CD14-positive monocyte (primary cell): Measurements from ENCODE around the gene SLC19A3. TPM values are rescaled to one million over a fixed set of nuclear protein-coding genes. Genes with fewer than 3 reads are reported as not detected.

Experiments used
- DNase-seq, 3 donors: peaks; one replicate each; pipeline ENCODE4 v3.0.0-alpha.2; 2011 to 2022
- H2AFZ ChIP-seq: 2 replicates; pipeline ENCODE4 v1.6.0; 2012; ENCODE audit warnings: mild to moderate bottlenecking, low read depth, low read length, inconsistent platforms; ENCODE audit not compliant: insufficient read depth, poor library complexity, severe bottlenecking
- H3K27ac ChIP-seq, 2 donors: 1 replicate in 1 of 2; 2 replicates in 1 of 2; pipeline ENCODE4 v1.5.1; 2012 to 2013; ENCODE audit warnings: low read length in 2 of 2, control low read depth in 1 of 2, inconsistent platforms in 1 of 2, low read depth in 1 of 2, mild to moderate bottlenecking in 1 of 2
- H3K27me3 ChIP-seq, 2 donors: one replicate each; pipeline versions ENCODE4 v1.6.0 to v1.6.1; 2011 to 2013; ENCODE audit warnings: low read length in 2 of 2; ENCODE audit not compliant: control insufficient read depth in 2 of 2, insufficient read depth in 2 of 2
- H3K36me3 ChIP-seq, 2 donors: replicated peaks in 1 of 2; 1 replicate in 1 of 2; 2 replicates in 1 of 2; pipeline versions ENCODE4 v1.5.1 to v1.6.1; 2012 to 2013; ENCODE audit warnings: low read length in 2 of 2, control low read depth in 1 of 2, inconsistent platforms in 1 of 2, mild to moderate bottlenecking in 1 of 2; ENCODE audit not compliant: insufficient read depth in 2 of 2, control insufficient read depth in 1 of 2
- H3K4me1 ChIP-seq, 2 donors: 1 replicate in 1 of 2; 2 replicates in 1 of 2; pipeline versions ENCODE4 v1.5.1 to v1.6.1; 2012 to 2013; ENCODE audit warnings: low read length in 2 of 2, control low read depth in 1 of 2, inconsistent platforms in 1 of 2, mild to moderate bottlenecking in 1 of 2, moderate library complexity in 1 of 2; ENCODE audit not compliant: insufficient read depth in 2 of 2, control insufficient read depth in 1 of 2
- H3K4me2 ChIP-seq: replicated peaks from 2 replicates; pipeline ENCODE3; 2012; ENCODE audit warnings: low read length, moderate library complexity, mild to moderate bottlenecking; ENCODE audit not compliant: poor library complexity, severe bottlenecking; ENCODE audit errors: extremely low read depth
- H3K4me3 ChIP-seq, 3 experiments: fragments of 200-600 bp in 1 of 3; sonication (generic) in 1 of 3; replicated peaks in 1 of 3; 1 replicate in 2 of 3; 2 replicates in 1 of 3; pipeline ENCODE4 v1.5.1; 2011 to 2013; ENCODE audit warnings: low read length in 3 of 3, mild to moderate bottlenecking in 3 of 3, control low read depth in 2 of 3, low read depth in 2 of 3, inconsistent platforms in 1 of 3, moderate library complexity in 1 of 3
- H3K79me2 ChIP-seq: 2 replicates; pipeline ENCODE4 v1.6.0; 2012; ENCODE audit warnings: mild to moderate bottlenecking, control low read depth, inconsistent platforms, low read length, moderate library complexity; ENCODE audit not compliant: insufficient read depth
- H3K9ac ChIP-seq: 2 replicates; pipeline ENCODE4 v1.6.0; 2017; ENCODE audit warnings: low read length, mild to moderate bottlenecking; ENCODE audit not compliant: insufficient read depth, poor library complexity, severe bottlenecking
- H3K9me3 ChIP-seq, 2 donors: replicated peaks in 1 of 2; 1 replicate in 1 of 2; 2 replicates in 1 of 2; pipeline versions ENCODE4 v1.5.1 to v1.6.1; 2012 to 2013; ENCODE audit warnings: low read length in 2 of 2, control low read depth in 1 of 2; ENCODE audit not compliant: control insufficient read depth in 1 of 2, insufficient read depth in 1 of 2
- H4K20me1 ChIP-seq: 2 replicates; pipeline ENCODE4 v1.6.0; 2012; ENCODE audit warnings: mild to moderate bottlenecking, low read length, control low read depth, moderate library complexity; ENCODE audit not compliant: insufficient read depth
- H3K27ac Mint-ChIP-seq, 7 donors: one replicate each; pipeline ENCODE4 v1.8.0; 2020; ENCODE audit warnings: mild to moderate bottlenecking in 7 of 7, mixed read lengths in 7 of 7, moderate library complexity in 6 of 7, inconsistent platforms in 2 of 7
- H3K27me3 Mint-ChIP-seq, 3 donors: one replicate each; pipeline ENCODE4 v1.8.0; 2021 to 2022; ENCODE audit warnings: low read depth in 3 of 3, mild to moderate bottlenecking in 3 of 3, mixed read lengths in 3 of 3, moderate library complexity in 3 of 3, inconsistent platforms in 1 of 3
- H3K36me3 Mint-ChIP-seq, 2 donors: one replicate each; pipeline ENCODE4 v1.8.0; 2020; ENCODE audit warnings: mixed read lengths in 2 of 2, inconsistent platforms in 1 of 2, mild to moderate bottlenecking in 1 of 2
- H3K4me1 Mint-ChIP-seq: one replicate; pipeline ENCODE4 v1.8.0; 2020; ENCODE audit warnings: mild to moderate bottlenecking, mixed read lengths
- H3K4me3 Mint-ChIP-seq, 2 donors: one replicate each; pipeline ENCODE4 v1.8.0; 2020; ENCODE audit warnings: mild to moderate bottlenecking in 2 of 2, mixed read lengths in 2 of 2, moderate library complexity in 1 of 2
- H3K9me3 Mint-ChIP-seq, 7 donors: one replicate each; pipeline ENCODE4 v1.8.0; 2020 to 2022; ENCODE audit warnings: mixed read lengths in 7 of 7, mild to moderate bottlenecking in 6 of 7, moderate library complexity in 6 of 7, inconsistent platforms in 2 of 7
- WGBS: methylation state at CpG from one replicate; pipeline ENCODE4 v1.1.5; 2013; ENCODE audit warnings: missing lambda C conversion rate; ENCODE audit not compliant: insufficient coverage; 5-methylcytosine and 5-hydroxymethylcytosine counted together
- intact Hi-C, 2 donors: fragments of 100-400 bp; cut with micrococcal nuclease; formaldehyde crosslinking; loops; one replicate each; pipeline versions ENCODE4 v1.15.0 to v1.15.1; 2023
- polyA plus RNA-seq, 3 donors: library from polyadenylated mRNA; depleted of rRNA in 1 of 3; unstranded in 2 of 3; stranded (reverse) in 1 of 3; fragments of 300-500 nt in 2 of 3; fragments of >200 nt in 1 of 3; fragmentation: Illumina TruSeq in 2 of 3; gene quantifications; 1 replicate in 2 of 3; 2 replicates in 1 of 3; pipeline ENCODE4 v1.2.3, GENCODE V29; 2012 to 2021
- TF ChIP-seq, protein P1 (sequence below): fragments of 200-600 bp; IDR thresholded peaks from one replicate; pipeline ENCODE4 v1.8.0; 2022; ENCODE audit warnings: antibody characterized with exemption, mild to moderate bottlenecking

Gene SLC19A3
- polyA plus RNA-seq, 3 donors, result not detected

DNA sequence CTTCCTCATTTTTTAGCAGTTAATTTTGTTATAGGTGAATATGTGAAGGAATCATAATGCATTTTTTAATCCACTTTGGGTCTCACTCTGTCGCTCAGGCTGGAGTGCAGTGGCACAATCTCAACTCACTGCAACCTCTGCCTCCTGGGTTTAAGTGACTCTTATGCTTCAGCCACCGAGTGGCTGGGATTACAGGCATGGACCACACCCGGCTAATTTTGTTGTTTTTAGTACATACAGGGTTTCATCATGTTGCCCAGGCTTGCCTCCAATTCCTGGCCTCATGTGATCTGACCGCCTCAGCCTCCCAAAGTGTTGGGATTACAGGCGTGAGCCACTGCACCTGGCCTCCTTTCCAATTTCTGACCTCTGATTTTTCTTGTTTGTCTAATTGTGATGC, 33.6 kb downstream of the SLC19A3 start:
- Histone ChIP-seq H3K4me3 (no peak overlapping the region), H3K9ac (no peak overlapping the region), H3K9me3 (no peaks in the 10 kb centered on the region), H3K79me2 (no peaks in the 10 kb centered on the region), H3K4me1 (no peaks in the 10 kb centered on the region), H3K36me3 (no peaks in the 10 kb centered on the region), H2AFZ (no peak overlapping the region), H3K4me2 (no peak overlapping the region), H3K27ac (no peak overlapping the region), H4K20me1 (no peaks in the 10 kb centered on the region), H3K27me3 (no peaks in the 10 kb centered on the region)
- H3K9me3 Mint-ChIP-seq, result peaks cover 0 to 3% (median 2%) of the 10 kb centered on the region in 7 donors
- H3K4me3 Mint-ChIP-seq, result no peak overlapping the region
- H3K27me3 Mint-ChIP-seq, result peaks cover 2 to 5% (median 4%) of the 10 kb centered on the region in 3 donors
- no peak for DNase-seq
- no peaks in the 10 kb centered on the region for H3K4me1 Mint-ChIP-seq
- TF ChIP-seq, protein P1, sequence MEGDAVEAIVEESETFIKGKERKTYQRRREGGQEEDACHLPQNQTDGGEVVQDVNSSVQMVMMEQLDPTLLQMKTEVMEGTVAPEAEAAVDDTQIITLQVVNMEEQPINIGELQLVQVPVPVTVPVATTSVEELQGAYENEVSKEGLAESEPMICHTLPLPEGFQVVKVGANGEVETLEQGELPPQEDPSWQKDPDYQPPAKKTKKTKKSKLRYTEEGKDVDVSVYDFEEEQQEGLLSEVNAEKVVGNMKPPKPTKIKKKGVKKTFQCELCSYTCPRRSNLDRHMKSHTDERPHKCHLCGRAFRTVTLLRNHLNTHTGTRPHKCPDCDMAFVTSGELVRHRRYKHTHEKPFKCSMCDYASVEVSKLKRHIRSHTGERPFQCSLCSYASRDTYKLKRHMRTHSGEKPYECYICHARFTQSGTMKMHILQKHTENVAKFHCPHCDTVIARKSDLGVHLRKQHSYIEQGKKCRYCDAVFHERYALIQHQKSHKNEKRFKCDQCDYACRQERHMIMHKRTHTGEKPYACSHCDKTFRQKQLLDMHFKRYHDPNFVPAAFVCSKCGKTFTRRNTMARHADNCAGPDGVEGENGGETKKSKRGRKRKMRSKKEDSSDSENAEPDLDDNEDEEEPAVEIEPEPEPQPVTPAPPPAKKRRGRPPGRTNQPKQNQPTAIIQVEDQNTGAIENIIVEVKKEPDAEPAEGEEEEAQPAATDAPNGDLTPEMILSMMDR, result no peak
- no peaks in the 10 kb centered on the region for H3K36me3 Mint-ChIP-seq
- WGBS, result 94% methylated on average over 3 of the region's 5 CpGs
- H3K27ac Mint-ChIP-seq, result no peak overlapping the region
- intact Hi-C loops, result no loop called here

DNA sequence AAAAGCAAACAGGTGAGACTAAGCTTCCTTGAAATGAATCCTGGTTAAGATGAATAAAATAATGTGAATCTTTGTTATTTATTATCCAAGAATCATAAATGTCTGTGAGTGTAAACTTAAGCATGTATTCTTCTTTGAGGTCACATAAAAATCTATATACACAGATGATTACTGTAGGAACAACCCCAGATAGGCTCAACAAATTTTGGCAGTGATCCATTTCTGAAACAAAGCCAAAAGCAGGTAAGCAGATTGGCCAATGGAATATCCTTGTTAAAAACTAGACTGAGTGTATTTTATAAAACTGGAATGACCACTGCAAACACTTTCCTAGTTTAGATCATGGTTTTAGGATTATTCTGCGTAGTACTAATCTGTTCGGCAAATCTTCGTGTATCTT, 39.9 kb downstream of the SLC19A3 start:
- intact Hi-C loops, result no loop called here
- H3K9me3 ChIP-seq, result no peaks in the 10 kb centered on the region
- Mint-ChIP-seq H3K9me3 (peaks cover 0 to 12% (median 3%) of the 10 kb centered on the region in 7 donors), H3K4me3 (no peak overlapping the region), H3K4me1 (no peaks in the 10 kb centered on the region), H3K27ac (no peak overlapping the region), H3K36me3 (no peaks in the 10 kb centered on the region), H3K27me3 (peaks cover 3 to 5% (median 4%) of the 10 kb centered on the region in 3 donors)
- TF ChIP-seq, protein P1, result no peak
- no peak overlapping the region for H3K9ac ChIP-seq
- no peaks in the 10 kb centered on the region for H3K36me3 ChIP-seq
- DNase-seq, result no peak
- H2AFZ ChIP-seq, result no peak overlapping the region
- no peak overlapping the region for H3K4me3 ChIP-seq
- H3K79me2 ChIP-seq, result no peaks in the 10 kb centered on the region
- H4K20me1 ChIP-seq, result no peaks in the 10 kb centered on the region
- no peak overlapping the region for H3K4me2 ChIP-seq
- no CpG with 5 or more reads among the region's 3 CpGs for WGBS
- no peak overlapping the region for H3K27ac ChIP-seq
- no peaks in the 10 kb centered on the region for H3K4me1 ChIP-seq
- H3K27me3 ChIP-seq, result no peaks in the 10 kb centered on the region
